Stimulated activated naive CD8-positive, alpha-beta T cell treated with anti-CD3 and anti-CD28 coated beads, Interleukin-15, Interleukin-2, amounts not matched to agents 100 ng/mL and 50 ng/mL, for 24 hours (primary cell): ENCODE data around the gene BRIP1.

Experiments
- H3K27ac Mint-ChIP-seq: one replicate; pipeline ENCODE4 v1.8.0; 2021; ENCODE audit warnings: mild to moderate bottlenecking, mixed read lengths
- H3K27me3 Mint-ChIP-seq: one replicate; pipeline ENCODE4 v1.8.0; 2021; ENCODE audit warnings: mixed read lengths
- H3K36me3 Mint-ChIP-seq: one replicate; pipeline ENCODE4 v1.8.0; 2021; ENCODE audit warnings: low read depth, mixed read lengths
- H3K4me1 Mint-ChIP-seq: one replicate; pipeline ENCODE4 v1.8.0; 2021; ENCODE audit warnings: low read depth, mixed read lengths
- H3K4me3 Mint-ChIP-seq: one replicate; pipeline ENCODE4 v1.8.0; 2021; ENCODE audit warnings: mild to moderate bottlenecking, mixed read lengths
- H3K9me3 Mint-ChIP-seq: one replicate; pipeline ENCODE4 v1.8.0; 2021; ENCODE audit warnings: mixed read lengths

Gene BRIP1

GRCh38 chr17:61644800-61645774 lies 218.2 kb downstream of the BRIP1 start:
- Mint-ChIP-seq H3K9me3 (peaks cover 4% of the 10 kb centered on the region), H3K36me3 (peaks cover 3% of the 10 kb centered on the region), H3K4me3 (no peak overlapping the region), H3K4me1 (no peaks in the 10 kb centered on the region), H3K27ac (no peak overlapping the region), H3K27me3 (peaks cover 19% of the 10 kb centered on the region)

- Mint-ChIP-seq H3K9me3 (no peaks in the 10 kb centered on the region), H3K4me3 (no peak overlapping the region), H3K4me1 (no peaks in the 10 kb centered on the region), H3K36me3 (no peaks in the 10 kb centered on the region), H3K27me3 (peaks cover 23% of the 10 kb centered on the region), H3K27ac (no peak overlapping the region)
Observed at GRCh38 chr17:61642768-61643167, 220.6 kb downstream of the BRIP1 start.

- Mint-ChIP-seq H3K27ac (no peak overlapping the region), H3K36me3 (no peaks in the 10 kb centered on the region), H3K27me3 (peaks cover 27% of the 10 kb centered on the region), H3K4me3 (no peak overlapping the region), H3K9me3 (no peaks in the 10 kb centered on the region), H3K4me1 (no peaks in the 10 kb centered on the region)
Observed at GRCh38 chr17:61641715-61642114, 221.6 kb downstream of the BRIP1 start.

- no peaks in the 10 kb centered on the region for H3K36me3 Mint-ChIP-seq
- no peak overlapping the region for H3K27ac Mint-ChIP-seq
- H3K4me3 Mint-ChIP-seq, result no peak overlapping the region
- peaks cover 29% of the 10 kb centered on the region for H3K27me3 Mint-ChIP-seq
- H3K4me1 Mint-ChIP-seq, result no peaks in the 10 kb centered on the region
- no peaks in the 10 kb centered on the region for H3K9me3 Mint-ChIP-seq
Observed at GRCh38 chr17:61641084-61641483, 222.2 kb downstream of the BRIP1 start.

- Mint-ChIP-seq H3K9me3 (no peaks in the 10 kb centered on the region), H3K27ac (no peak overlapping the region), H3K36me3 (no peaks in the 10 kb centered on the region), H3K27me3 (peaks cover 37% of the 10 kb centered on the region), H3K4me1 (no peaks in the 10 kb centered on the region), H3K4me3 (no peak overlapping the region)
Observed at GRCh38 chr17:61639818-61640217, 223.5 kb downstream of the BRIP1 start.

- Mint-ChIP-seq H3K4me1 (no peaks in the 10 kb centered on the region), H3K9me3 (no peaks in the 10 kb centered on the region), H3K36me3 (no peaks in the 10 kb centered on the region), H3K4me3 (no peak overlapping the region), H3K27ac (no peak overlapping the region), H3K27me3 (peaks cover 44% of the 10 kb centered on the region)
Observed at GRCh38 chr17:61638087-61638486, 225.2 kb downstream of the BRIP1 start.

GRCh38 chr17:61635913-61636432 lies 227.4 kb downstream of the BRIP1 start:
- no peak overlapping the region for H3K27ac Mint-ChIP-seq
- H3K36me3 Mint-ChIP-seq, result no peaks in the 10 kb centered on the region
- H3K4me3 Mint-ChIP-seq, result no peak overlapping the region
- H3K4me1 Mint-ChIP-seq, result no peaks in the 10 kb centered on the region
- no peaks in the 10 kb centered on the region for H3K9me3 Mint-ChIP-seq
- peaks cover 57% of the 10 kb centered on the region for H3K27me3 Mint-ChIP-seq

GRCh38 chr17:61634942-61635538 lies 228.3 kb downstream of the BRIP1 start:
- Mint-ChIP-seq H3K9me3 (no peaks in the 10 kb centered on the region), H3K27me3 (peaks cover 66% of the 10 kb centered on the region), H3K4me1 (no peaks in the 10 kb centered on the region), H3K4me3 (no peak overlapping the region), H3K36me3 (no peaks in the 10 kb centered on the region), H3K27ac (no peak overlapping the region)

GRCh38 chr17:61634011-61634539 lies 229.3 kb downstream of the BRIP1 start:
- no peaks in the 10 kb centered on the region for H3K4me1 Mint-ChIP-seq
- H3K9me3 Mint-ChIP-seq, result no peaks in the 10 kb centered on the region
- no peak overlapping the region for H3K4me3 Mint-ChIP-seq
- no peak overlapping the region for H3K27ac Mint-ChIP-seq
- peaks cover 64% of the 10 kb centered on the region for H3K27me3 Mint-ChIP-seq
- no peaks in the 10 kb centered on the region for H3K36me3 Mint-ChIP-seq

- no peaks in the 10 kb centered on the region for H3K36me3 Mint-ChIP-seq
- H3K4me1 Mint-ChIP-seq, result no peaks in the 10 kb centered on the region
- H3K27me3 Mint-ChIP-seq, result peaks cover 58% of the 10 kb centered on the region
- H3K4me3 Mint-ChIP-seq, result no peak overlapping the region
- no peak overlapping the region for H3K27ac Mint-ChIP-seq
- no peaks in the 10 kb centered on the region for H3K9me3 Mint-ChIP-seq
Observed at GRCh38 chr17:61632826-61633225, 230.5 kb downstream of the BRIP1 start.

GRCh38 chr17:61631800-61632199 lies 231.5 kb downstream of the BRIP1 start:
- Mint-ChIP-seq H3K36me3 (no peaks in the 10 kb centered on the region), H3K27ac (no peak overlapping the region), H3K9me3 (no peaks in the 10 kb centered on the region), H3K4me1 (no peaks in the 10 kb centered on the region), H3K4me3 (no peak overlapping the region), H3K27me3 (peaks cover 54% of the 10 kb centered on the region)
